ENCODE data around the gene SLC16A5.
"Not testable (repeated sequence)": the region's sequence is repeated elsewhere in the genome, so short reads cannot be mapped to it uniquely, and the experiment has no call there.

The SLC16A5 gene

DNA sequence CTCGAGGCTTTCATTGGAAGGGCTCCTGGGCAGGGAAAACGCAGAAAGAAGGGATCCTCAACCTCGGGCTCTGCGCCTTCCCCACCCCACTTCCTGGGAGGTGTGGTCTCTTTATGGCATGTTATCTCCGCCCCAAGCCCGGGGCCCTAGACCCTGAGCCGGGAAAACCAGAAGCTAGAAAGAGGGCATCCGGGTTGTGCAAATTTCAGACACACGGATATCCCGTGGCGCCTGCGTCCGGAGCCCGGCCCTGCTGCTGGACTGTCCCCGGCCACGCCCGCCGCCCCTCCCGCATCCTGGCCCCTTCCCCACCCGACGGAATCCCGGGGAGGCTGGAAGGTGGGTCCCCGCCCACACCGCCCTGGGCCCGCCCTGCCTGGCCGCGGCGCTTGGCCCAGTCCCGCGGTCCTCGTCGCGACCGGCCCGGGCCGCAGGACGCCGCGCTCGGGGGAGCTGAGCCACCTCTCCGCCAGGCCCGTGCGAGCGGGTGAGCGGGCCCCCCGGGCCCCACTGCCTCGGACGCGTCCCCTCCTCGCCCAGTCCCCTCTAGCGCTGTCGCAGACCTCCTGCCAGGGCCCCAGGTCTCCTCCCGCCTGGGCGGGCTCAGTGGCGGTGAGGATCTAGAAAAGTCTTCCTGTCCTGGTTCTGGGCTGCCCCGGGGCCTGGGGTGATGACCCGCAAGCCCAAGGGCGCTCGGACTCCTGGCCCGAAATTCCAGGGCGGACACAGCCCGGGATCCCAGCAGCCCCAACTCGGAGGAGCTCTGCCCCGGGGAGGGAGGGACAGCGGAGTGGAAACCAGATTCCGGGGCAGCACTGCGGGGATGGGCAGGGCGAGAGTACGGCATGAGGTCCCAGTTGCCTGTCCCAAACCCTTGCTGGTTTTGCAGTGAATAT, at the start of gene SLC16A5:
SLC16A5 (plus strand) TSS at position 397 of the 896 bp plus-strand sequence. CDS start 5,683 bp downstream, outside the sequence.
- DNase-seq: peak; percentile 86

- no peak for DNase-seq
Measured at GRCh38 chr17:75039238-75039637, 48.5 kb upstream of the SLC16A5 start.

DNA sequence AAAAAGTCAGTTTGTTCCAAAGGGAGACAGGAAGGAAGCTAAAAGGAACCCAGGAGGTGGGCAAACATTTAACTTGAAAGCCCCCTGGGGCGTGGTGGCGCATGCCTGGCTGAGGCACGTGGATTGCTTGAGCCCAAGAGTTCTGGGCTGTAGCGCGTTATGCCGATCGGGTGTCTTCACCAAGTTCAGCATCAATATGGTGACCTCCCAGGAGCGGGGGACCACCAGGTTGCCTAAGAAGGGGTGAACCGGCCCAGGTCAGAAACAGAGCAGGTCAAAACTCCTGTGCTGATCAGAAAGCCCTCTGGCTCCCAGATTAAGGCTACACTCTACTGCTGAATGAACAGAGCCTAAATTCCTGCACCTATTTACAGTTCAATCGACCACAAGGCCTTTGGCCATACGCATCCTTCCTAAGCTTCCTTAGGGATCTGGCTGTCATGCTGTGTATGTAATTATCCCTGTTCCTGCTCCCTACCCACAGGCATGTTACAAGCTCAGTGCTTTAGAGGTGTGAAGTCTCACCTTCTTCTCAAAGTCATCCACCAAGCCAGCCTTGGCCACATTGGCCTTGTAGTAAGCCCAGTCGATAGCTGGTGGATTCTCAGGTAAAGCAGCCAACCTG, 46.0 kb upstream of the SLC16A5 start:
- DNase-seq: no peak

DNA sequence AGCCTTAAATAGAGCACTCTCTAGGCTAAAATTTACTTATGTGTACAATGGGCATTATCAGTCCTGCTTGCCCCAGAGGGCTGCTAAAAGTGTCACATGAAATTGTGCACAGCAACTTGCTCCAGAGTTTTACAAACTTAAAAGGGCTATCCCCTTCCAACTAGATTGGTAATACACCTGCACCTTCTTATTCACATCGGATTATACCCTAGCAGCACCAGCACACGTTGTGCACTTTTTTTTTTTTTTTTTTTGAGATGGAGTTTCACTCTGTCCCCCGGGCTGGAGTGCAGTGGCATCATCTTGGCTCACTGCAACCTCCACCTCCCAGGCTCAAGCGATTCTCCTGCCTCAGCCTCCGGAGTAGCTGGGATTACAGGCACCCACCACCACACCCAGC, 44.0 kb upstream of the SLC16A5 start:
- DNase-seq: not testable (repeated sequence)

GRCh38 chr17:75044716-75045115, 43.0 kb upstream of the SLC16A5 start:
- DNase-seq: no peak

- DNase-seq: not testable (repeated sequence)
Measured at GRCh38 chr17:75045946-75046406, 41.8 kb upstream of the SLC16A5 start.

DNA sequence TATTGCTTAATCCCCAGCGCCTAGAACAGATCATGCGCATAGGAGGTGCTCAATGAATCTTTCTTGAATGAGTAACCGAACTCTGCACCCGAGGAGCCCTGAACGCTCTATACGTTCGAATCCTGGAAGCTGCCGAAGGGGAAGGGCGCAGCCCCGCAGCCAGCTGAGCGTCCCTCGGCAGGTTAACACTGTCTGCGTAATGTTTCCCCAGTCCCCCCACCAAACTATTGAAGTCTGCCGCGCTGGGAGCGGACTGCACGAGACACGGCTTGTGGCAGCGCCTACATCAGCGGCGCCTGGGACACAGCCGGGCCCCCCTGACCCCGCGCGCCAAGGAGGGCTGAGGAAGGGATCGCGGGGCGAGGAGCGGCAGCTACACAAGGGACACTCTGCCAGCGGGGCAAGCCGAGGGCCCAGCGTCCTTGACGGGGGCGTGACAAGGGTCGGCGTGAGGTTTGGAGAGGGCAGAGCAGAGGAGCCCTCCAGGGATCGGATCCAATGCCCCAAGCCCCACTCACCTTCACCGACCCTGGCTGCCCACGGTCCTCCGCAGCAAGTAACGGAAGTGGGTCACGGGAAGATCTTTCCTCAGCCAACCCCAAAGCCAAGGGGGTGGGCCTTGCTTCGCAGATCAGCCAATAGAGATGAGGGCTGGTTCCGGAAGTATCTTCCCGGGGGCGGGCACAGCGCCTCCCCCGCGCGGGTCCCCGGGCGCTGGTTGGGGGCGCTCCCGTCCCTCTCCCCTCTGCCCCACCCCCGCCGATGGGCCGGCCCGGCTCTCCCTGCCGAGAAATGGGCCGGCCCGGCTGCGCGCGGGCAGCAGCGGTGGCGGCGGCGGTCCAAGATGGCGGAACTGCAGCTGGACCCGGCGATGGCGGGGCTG, 41.1 kb upstream of the SLC16A5 start, which contains the start of the genes ATP5PD and KCTD2:
ATP5PD (minus strand) TSS at position 563 of the 883 bp plus-strand sequence. CDS start 4,319 bp downstream, outside the sequence.
KCTD2 (plus strand) TSS at position 819 of the 883 bp plus-strand sequence; CDS start at position 845, 26 bp downstream.
- DNase-seq: peak; percentile 98

DNA sequence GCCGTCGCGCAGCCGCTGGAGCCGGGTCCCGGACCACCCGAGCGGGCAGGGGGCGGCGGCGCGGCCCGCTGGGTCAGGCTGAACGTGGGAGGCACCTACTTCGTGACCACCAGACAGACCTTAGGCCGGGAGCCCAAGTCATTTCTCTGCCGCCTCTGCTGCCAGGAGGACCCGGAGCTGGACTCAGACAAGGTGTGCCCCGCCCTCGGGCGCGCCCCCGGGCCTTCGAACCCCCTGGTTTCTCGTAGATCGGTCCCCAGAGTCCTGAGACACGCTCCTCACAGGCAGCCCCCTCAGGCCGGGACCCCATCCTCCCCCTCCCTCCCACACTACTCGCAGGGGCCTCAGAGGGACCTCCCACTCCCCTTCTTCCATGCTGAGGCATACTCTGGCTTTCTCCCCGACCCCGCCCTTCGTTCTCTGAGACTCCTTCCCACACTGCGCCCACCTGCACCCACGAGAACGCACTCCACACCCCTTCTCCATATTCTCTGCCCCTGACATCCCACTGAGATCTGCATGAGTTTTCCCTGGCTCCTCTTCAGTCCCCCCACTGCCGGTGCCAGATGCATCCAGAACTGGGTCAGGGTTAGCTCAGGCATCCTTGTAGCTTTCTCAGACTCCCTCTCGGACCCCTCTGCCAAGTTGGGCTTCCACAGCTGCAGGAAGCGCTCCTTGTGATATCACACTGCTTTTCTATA, 40.2 kb upstream of the SLC16A5 start:
- DNase-seq: peak; percentile 65

GRCh38 chr17:75048249-75048878, 39.4 kb upstream of the SLC16A5 start:
- no peak for DNase-seq

DNA sequence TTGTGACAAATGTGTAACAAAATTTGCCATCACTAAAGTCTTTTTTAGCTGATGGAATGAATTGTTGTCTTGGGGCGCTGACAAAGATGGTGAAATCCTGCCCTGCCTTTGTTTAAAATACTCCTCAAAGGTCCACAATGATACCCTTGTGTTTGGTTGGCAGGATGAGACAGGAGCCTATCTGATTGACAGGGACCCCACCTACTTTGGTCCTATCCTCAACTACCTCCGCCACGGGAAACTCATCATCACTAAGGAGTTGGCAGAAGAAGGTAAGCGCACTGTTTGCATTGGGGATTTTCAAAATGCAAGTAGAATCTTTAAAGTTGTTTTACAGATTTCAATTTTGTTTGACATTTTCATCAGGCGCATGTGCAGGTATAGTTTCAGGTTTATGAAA, 38.7 kb upstream of the SLC16A5 start:
- no peak for DNase-seq

DNA sequence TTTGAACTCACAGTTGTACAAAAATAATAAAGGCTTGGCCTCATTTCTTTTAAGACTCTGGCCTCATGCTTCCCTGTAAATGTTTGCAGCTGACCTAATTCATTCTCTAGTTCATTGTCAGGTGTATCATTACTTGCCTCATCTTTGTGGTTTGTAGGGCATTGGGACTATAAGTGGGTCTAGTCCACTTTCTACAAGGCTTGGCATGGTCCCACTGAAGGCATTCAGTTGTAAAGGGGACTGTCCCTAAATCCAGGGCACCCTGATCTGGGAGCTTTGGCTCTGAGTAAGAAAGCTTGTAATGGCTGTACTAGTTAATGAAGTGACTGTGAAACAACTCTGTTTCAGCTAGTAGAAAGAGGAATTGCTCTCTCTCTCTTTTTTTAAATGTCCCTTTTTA, 38.0 kb upstream of the SLC16A5 start:
- no peak for DNase-seq

- DNase-seq: no peak
Measured at GRCh38 chr17:75051941-75052340, 35.8 kb upstream of the SLC16A5 start.

DNA sequence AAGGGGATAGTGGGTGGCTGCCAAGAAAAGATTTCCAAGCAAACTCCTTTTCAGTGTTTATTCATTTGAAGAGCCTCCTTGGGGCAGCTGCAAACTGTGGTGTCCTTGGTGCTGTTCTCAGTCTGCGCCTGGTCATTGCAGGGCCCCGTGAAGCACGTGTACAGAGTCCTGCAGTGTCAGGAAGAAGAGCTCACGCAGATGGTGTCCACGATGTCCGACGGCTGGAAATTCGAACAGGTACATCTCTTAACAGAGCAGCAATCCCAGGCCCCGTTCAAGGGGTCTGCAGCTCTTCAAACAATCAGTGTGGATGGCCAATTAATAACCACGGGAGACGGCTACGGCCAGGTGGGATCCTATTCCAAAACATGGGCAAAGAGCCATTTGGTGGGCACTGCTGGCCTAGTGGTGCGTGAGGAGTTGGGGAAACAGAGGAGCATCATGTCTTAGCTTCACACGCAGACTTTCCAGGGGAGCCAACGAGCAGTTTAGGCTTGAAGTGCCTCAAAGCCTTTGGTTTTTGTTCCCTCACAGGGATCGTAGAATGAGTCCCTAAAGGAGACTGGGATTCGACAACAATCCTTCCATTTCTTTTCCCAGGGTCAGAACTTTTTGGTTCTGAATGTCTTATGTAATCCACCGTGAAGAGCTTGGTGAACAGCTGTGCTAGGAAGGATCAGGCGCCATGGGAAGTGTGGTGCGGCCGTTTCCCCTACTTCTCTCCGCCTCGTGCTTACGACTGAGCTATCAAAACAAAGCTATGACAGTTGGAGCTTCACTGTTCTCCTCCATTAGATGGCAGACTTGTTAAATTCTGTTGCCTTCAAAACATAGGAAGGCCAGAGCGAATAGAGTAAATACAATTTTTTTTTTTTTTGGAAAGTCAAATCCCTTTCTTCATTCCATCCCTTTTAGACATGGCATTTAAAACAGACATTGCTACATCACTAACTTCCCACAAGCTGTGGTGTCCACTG, 28.1 kb upstream of the SLC16A5 start:
- peak; percentile 56 for DNase-seq

DNA sequence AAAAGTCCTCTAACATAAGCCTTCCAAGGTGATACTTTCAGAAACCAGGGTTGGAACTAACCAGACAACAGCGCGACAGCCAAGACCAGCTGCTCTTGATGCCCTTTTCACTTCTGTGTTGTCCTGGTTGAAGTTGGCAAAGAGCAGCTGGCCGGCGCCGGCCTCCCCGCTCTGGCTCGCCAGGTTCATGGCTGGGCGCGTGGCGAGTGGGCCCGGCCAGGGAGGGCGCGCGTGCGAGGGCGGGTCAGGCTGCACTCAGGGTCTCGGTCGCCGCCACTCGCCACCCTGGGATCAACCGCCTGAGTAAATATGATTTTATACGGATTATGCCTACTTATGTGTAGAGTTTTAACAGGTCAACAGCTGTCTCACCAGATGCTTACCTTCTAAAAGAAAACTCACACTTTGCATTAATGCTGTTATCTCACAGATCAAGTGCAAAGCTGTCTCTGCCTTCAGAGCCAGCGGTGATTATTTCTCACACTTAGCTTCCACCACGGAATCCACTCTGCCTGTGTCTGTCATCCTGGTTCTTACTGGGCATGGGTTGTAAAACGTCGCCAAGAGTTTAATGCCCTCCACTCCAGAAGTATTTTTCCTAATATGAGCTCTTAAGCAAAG, 27.2 kb upstream of the SLC16A5 start:
- DNase-seq: no peak

DNA sequence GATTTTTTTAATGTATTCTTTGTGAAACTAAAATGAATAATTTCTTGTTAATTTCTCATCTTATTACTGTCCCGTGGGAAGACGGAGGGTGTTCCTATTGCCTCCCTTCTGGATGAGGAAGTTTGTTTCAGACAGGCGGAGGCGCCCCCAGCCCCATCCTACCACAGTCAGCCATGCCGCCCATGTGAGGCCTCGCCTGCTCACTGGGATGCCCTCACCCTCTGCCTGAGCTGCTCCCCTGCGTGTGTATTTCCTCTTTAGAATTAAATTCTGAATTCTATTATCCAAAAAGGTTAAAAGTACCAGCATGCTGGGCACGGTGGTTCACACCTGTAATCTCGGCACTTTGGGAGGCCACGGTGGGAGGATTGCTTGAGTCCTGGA, 26.7 kb upstream of the SLC16A5 start:
- DNase-seq: no peak

DNA sequence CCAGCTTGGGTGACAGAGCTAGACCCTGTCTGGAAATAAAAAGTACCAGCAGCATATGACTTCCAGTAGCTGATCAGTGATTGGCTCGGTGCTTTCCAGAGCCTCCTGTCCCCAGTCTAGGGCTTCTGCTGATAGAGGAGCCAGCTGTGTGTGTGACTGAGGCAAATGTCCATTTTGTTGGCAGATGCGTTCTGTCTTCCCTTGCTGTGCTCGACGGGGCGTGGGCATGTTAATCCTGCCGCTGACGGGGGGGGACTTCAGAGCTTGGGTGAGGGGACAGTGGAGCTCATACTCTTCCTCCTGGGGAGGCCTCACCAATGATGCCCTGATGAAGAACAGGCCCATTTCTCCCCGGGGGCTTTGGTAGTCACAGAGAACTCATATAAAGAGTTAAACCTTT, 26.1 kb upstream of the SLC16A5 start:
- DNase-seq: no peak

DNA sequence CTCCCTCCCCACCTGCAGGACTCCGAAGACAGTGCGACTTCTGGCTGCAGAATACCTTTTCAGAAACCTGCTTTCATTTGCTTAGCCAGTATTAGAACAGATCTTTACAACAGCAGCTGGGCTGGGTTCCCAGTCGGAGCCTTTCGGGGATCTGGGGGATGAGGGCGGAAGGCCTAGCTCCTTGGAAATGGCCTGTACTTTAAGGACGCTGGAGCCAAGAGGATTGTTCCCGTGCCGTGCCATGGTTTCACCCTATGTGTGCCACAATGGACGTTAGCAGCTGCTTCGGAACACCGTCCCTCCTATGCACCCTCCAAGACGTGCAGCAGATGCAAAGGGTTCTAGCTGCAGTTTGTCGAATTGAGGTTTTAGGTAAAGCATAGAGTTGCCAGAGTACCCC, 24.6 kb upstream of the SLC16A5 start:
- DNase-seq: no peak

- DNase-seq: no peak
Measured at GRCh38 chr17:75063626-75064025, 24.1 kb upstream of the SLC16A5 start.

DNA sequence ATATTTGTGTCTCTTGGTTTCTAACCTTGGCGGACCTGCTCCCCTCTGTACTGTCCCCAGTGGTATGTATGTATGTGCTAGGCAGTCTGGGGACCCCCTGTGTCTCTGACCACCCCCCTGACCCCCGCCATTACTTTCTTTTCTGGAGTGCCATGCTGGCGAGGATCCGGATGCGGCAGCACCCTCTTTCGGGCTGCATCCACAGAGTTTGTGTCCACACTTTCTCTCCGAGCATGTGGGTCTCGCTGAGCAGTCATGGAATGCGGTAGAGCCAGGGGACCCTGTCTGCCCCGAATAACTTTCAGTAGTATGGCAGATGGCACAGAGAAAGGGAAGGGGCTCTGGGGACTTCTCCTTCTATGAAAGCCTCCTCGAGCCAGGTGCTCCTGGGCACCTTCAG, 23.7 kb upstream of the SLC16A5 start:
- DNase-seq: no peak

GRCh38 chr17:75064460-75064859, 23.3 kb upstream of the SLC16A5 start:
- DNase-seq: no peak

Measured in eye (tissue), 1 donor.